Measurements from ENCODE around the gene TESK2. TPM values are rescaled to one million over a fixed set of nuclear protein-coding genes. Genes with fewer than 3 reads are reported as not detected.
A peak's percentile ranks its signal among the peaks of the same experiment; 100 is the strongest.

The TESK2 gene
- total and polyA plus RNA-seq, 2 of the 13 experiments (the other 11 are each of a cell fraction or from before 2014, with no cell fraction given), result 5.5 to 9.6 TPM

DNA sequence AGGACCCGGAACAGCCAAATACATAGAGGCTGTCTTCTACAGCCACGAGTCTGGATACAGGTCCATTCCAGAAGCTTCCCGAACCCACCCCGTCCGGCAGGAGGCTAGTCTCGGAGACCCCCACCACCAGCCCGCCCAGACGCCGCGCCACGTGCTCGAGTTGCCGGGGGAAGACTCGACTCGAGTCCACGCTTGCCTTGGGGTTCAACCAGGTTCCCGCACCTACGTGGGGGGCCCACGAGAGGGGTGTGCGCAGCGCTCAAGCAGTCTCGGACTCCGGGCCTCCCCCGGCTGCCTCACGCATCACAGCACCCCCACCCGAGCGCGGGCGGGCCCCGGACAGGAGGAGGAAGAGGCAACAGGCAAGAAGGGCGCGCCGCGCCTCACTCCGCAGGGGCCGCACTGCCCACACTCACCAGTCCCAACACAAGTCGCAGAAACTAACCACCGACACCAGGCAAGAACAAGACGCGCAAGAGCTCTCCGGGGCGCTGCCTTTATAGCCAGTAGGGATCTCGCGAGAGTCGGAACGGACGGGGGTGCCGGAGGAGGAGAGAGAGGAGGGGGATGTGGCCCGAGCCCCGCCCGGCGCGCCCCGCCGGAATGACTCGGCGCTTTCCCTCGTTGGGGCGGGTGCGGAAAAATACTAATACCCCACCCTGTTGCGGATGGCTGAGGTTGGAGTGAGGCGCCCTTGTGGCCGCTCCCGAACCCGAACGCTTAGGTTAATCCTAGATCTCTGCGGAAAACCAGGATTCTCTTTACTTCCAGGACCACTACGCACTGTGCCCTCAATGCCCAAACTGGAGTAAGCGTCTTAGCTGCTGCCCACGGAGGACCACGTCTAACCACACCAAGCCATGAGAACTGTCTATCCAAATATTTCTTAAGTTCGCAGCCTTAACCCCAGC is 30.7 kb upstream of the TESK2 start, which contains the start of gene PRDX1 (continued):
- TF ChIP-seq TFDP1 (CRISPR knock-in tag; IDR thresholded peaks at IDR 0.05; ENCODE audit: borderline replicate concordance), result peak; percentile 77
- TF ChIP-seq TMF1 (CRISPR knock-in tag; IDR thresholded peaks at IDR 0.05; ENCODE audit: low read depth), result peak; percentile 95
- peak; percentile 51 for TF ChIP-seq NR2C2 (CRISPR knock-in tag; IDR thresholded peaks at IDR 0.05; ENCODE audit: borderline replicate concordance)
- TF ChIP-seq ZNF484 (CRISPR knock-in tag; IDR thresholded peaks at IDR 0.05; ENCODE audit: borderline replicate concordance, low read depth), result peak; percentile 77; the same call in 1 of the 2 replicates
- TF ChIP-seq, protein P1, sequence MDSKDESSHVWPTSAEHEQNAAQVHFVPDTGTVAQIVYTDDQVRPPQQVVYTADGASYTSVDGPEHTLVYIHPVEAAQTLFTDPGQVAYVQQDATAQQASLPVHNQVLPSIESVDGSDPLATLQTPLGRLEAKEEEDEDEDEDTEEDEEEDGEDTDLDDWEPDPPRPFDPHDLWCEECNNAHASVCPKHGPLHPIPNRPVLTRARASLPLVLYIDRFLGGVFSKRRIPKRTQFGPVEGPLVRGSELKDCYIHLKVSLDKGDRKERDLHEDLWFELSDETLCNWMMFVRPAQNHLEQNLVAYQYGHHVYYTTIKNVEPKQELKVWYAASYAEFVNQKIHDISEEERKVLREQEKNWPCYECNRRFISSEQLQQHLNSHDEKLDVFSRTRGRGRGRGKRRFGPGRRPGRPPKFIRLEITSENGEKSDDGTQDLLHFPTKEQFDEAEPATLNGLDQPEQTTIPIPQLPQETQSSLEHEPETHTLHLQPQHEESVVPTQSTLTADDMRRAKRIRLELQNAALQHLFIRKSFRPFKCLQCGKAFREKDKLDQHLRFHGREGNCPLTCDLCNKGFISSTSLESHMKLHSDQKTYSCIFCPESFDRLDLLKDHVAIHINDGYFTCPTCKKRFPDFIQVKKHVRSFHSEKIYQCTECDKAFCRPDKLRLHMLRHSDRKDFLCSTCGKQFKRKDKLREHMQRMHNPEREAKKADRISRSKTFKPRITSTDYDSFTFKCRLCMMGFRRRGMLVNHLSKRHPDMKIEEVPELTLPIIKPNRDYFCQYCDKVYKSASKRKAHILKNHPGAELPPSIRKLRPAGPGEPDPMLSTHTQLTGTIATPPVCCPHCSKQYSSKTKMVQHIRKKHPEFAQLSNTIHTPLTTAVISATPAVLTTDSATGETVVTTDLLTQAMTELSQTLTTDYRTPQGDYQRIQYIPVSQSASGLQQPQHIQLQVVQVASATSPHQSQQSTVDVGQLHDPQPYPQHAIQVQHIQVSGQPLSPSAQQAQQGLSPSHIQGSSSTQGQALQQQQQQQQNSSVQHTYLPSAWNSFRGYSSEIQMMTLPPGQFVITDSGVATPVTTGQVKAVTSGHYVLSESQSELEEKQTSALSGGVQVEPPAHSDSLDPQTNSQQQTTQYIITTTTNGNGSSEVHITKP (CRISPR knock-in tag; IDR thresholded peaks at IDR 0.05; ENCODE audit: low read depth), result peak; percentile 83
- TF ChIP-seq ETV5 (CRISPR knock-in tag; IDR thresholded peaks at IDR 0.05; ENCODE audit: borderline replicate concordance), result no peak; the same call in none of the 2 replicates
- peak; percentile 30; the same call in 1 of the 2 replicates for TF ChIP-seq MEIS2 (CRISPR knock-in tag; IDR thresholded peaks at IDR 0.05)
- TF ChIP-seq ZSCAN31 (CRISPR knock-in tag; IDR thresholded peaks at IDR 0.05; ENCODE audit: low read depth), result peak; percentile 73
- peak; percentile 32; the same call in 1 of the 2 replicates for TF ChIP-seq ZNF34 (CRISPR knock-in tag; IDR thresholded peaks at IDR 0.05; ENCODE audit: borderline replicate concordance)
- TF ChIP-seq SP1 (IDR thresholded peaks at IDR 0.05), result peak; percentile 80
- peak; percentile 77 for TF ChIP-seq SP1 (CRISPR knock-in tag; IDR thresholded peaks at IDR 0.05)
- no peak; the same call in none of the 2 replicates for TF ChIP-seq STAT6 (CRISPR knock-in tag; IDR thresholded peaks at IDR 0.05; ENCODE audit: borderline replicate concordance)
- TF ChIP-seq SRF (IDR thresholded peaks at IDR 0.05; ENCODE audit: low read depth, low read length), result peak; percentile 23; the same call in 1 of the 2 replicates
- TF ChIP-seq, protein P2, sequence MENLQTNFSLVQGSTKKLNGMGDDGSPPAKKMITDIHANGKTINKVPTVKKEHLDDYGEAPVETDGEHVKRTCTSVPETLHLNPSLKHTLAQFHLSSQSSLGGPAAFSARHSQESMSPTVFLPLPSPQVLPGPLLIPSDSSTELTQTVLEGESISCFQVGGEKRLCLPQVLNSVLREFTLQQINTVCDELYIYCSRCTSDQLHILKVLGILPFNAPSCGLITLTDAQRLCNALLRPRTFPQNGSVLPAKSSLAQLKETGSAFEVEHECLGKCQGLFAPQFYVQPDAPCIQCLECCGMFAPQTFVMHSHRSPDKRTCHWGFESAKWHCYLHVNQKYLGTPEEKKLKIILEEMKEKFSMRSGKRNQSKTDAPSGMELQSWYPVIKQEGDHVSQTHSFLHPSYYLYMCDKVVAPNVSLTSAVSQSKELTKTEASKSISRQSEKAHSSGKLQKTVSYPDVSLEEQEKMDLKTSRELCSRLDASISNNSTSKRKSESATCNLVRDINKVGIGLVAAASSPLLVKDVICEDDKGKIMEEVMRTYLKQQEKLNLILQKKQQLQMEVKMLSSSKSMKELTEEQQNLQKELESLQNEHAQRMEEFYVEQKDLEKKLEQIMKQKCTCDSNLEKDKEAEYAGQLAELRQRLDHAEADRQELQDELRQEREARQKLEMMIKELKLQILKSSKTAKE (CRISPR knock-in tag; IDR thresholded peaks at IDR 0.05; ENCODE audit: borderline replicate concordance), result no peak; the same call in 1 of the 2 replicates
- peak; percentile 96 for TF ChIP-seq ZNF160 (CRISPR knock-in tag; IDR thresholded peaks at IDR 0.05)
- TF ChIP-seq IRX3 (CRISPR knock-in tag; IDR thresholded peaks at IDR 0.05; ENCODE audit: borderline replicate concordance, low read depth), result peak; percentile 72
